Pons (tissue), 1 donor: ENCODE results near the gene KDR.

ENCODE experiments used
- DNase-seq: peaks from one replicate; pipeline ENCODE4 v3.0.0-alpha.2; 2016; ENCODE audit warnings: low spot score

The KDR gene

GRCh38 chr4:55029821-55030503 is 95.4 kb downstream of the KDR start:
- no peak for DNase-seq

DNA sequence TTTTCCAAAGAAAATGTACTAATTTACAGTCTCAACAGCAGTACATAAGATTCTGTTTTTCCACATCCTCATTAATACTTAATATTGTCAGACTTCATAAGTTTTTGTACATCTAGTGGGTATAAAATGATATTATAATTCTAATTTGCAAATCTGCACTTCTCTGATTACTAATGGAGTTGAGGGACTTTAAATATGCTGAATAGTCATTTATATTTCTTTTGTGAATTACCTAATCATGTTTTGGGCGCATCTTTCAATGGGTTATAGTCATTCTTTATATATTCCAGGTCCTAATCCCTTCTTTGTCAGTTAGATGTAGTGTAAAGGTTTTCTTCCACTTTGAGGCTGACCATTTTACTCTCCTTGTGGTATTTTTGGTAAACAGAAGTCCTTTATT is 96.1 kb downstream of the KDR start:
- DNase-seq = no peak
